HCT116 (cell line): Measurements from ENCODE around the gene ZNF503. TPM values are rescaled to one million over a fixed set of nuclear protein-coding genes. Genes with fewer than 3 reads are reported as not detected.

Source experiments
- ATAC-seq: fragments of 200-7000 bp; cut with Tn5 transposase; 2 replicates; pipeline ENCODE4 v1.9.1; 2020; ENCODE audit warnings: mild to moderate bottlenecking, moderate library complexity
- BruUV-seq: library from RNA; stranded (reverse); fragments of 400-500 nt; replicated peaks from 2 replicates; lab custom pipeline; 2021; lab: Mats Ljungman, UMichigan
- CTCF ChIA-PET: fragments of 300-600 bp; sonication (Branson Sonifier 250); formaldehyde crosslinking; loops from one replicate; lab custom pipeline; 2021; ENCODE audit warnings: antibody characterized with exemption; lab: Charles Lee
- POLR2A ChIA-PET: fragments of 300-600, 350-600 bp; sonication (Branson Sonifier 250); formaldehyde crosslinking; loops from one replicate; lab custom pipeline; 2021; ENCODE audit warnings: antibody characterized with exemption; lab: Charles Lee
- RAD21 ChIA-PET, 2 experiments: fragments of 300-600 bp; sonication (Branson Sonifier 250); formaldehyde crosslinking; loops; one replicate each; lab custom pipeline; 2023; ENCODE audit warnings: low total read pairs in 2 of 2; ENCODE audit not compliant: uncharacterized antibody in 2 of 2, unreplicated experiment in 2 of 2, low non-redundant PET in 1 of 2; lab: Charles Lee
- DNase-seq: peaks from one replicate; pipeline ENCODE4 v3.0.0-alpha.2; 2010; ENCODE audit warnings: low read depth, low spot score
- H2AFZ ChIP-seq: fragments of 200-600 bp; shearing (Covaris generic), sonication (generic); 2 replicates; pipeline ENCODE4 v1.6.1; 2017; ENCODE audit warnings: low read depth, mixed run types, mixed read lengths, antibody characterized with exemption, low read length; ENCODE audit not compliant: poor library complexity, severe bottlenecking
- H3K27ac ChIP-seq: 2 replicates; pipeline ENCODE4 v1.5.1; 2012; ENCODE audit warnings: low read depth, low read length
- H3K27me3 ChIP-seq: fragments of 200-600 bp; sonication (generic); 2 replicates; pipeline ENCODE4 v1.6.1; 2016; ENCODE audit warnings: mixed run types, low read length, mixed read lengths; ENCODE audit not compliant: insufficient read depth
- H3K36me3 ChIP-seq, 2 experiments: fragments of 200-500 bp in 1 of 2; fragments of 200-600 bp in 1 of 2; sonication (Bioruptor generic) in 1 of 2; sonication (generic) in 1 of 2; 2 replicates each; pipeline versions ENCODE4 v1.5.1 to v1.6.1; 2014 to 2016; ENCODE audit warnings: low read length in 2 of 2, inconsistent platforms in 1 of 2, mixed read lengths in 1 of 2, mixed run types in 1 of 2; ENCODE audit not compliant: insufficient read depth in 2 of 2, control insufficient read depth in 1 of 2
- H3K4me1 ChIP-seq, 2 experiments: fragments of 200-600 bp in 1 of 2; sonication (generic) in 1 of 2; 2 replicates each; pipeline versions ENCODE4 v1.5.1 to v1.6.1; 2012 to 2017; ENCODE audit warnings: low read length in 2 of 2, inconsistent platforms in 1 of 2, mild to moderate bottlenecking in 1 of 2, mixed read lengths in 1 of 2, mixed run types in 1 of 2, moderate library complexity in 1 of 2; ENCODE audit not compliant: insufficient read depth in 2 of 2, control insufficient read depth in 1 of 2
- H3K4me2 ChIP-seq: fragments of 200-600 bp; sonication (generic); 2 replicates; pipeline ENCODE4 v1.6.1; 2017; ENCODE audit warnings: mixed run types, low read length, mixed read lengths
- H3K4me3 ChIP-seq, 2 experiments: fragments of 200-600 bp in 1 of 2; sonication (generic) in 1 of 2; replicated peaks in 1 of 2; 2 replicates each; pipeline ENCODE4 v1.5.1; 2011 to 2016; ENCODE audit warnings: low read length in 2 of 2, control low read depth in 1 of 2, low read depth in 1 of 2, mild to moderate bottlenecking in 1 of 2, mixed read lengths in 1 of 2, mixed run types in 1 of 2
- H3K79me2 ChIP-seq: fragments of 200-600 bp; sonication (generic); 2 replicates; pipeline ENCODE4 v1.6.1; 2017; ENCODE audit warnings: mild to moderate bottlenecking, mixed run types, low read length, moderate library complexity, mixed read lengths; ENCODE audit not compliant: insufficient read depth
- H3K9ac ChIP-seq: fragments of 200-600 bp; sonication (generic); 2 replicates; pipeline ENCODE4 v1.6.1; 2016; ENCODE audit warnings: low read length, mixed read lengths
- H3K9me2 ChIP-seq: fragments of 200-600 bp; sonication (generic), shearing (Covaris generic); 2 replicates; pipeline ENCODE4 v1.6.1; 2017; ENCODE audit warnings: mixed run types, mild to moderate bottlenecking, moderate library complexity; ENCODE audit not compliant: insufficient read depth
- H3K9me3 ChIP-seq, 2 experiments: fragments of 200-500 bp in 1 of 2; fragments of 200-600 bp in 1 of 2; sonication (Bioruptor generic) in 1 of 2; sonication (generic) in 1 of 2; 2 replicates each; pipeline ENCODE4 v1.6.1; 2014 to 2017; ENCODE audit warnings: low read length in 2 of 2, mixed read lengths in 2 of 2, inconsistent platforms in 1 of 2, low read depth in 1 of 2, mild to moderate bottlenecking in 1 of 2, mixed run types in 1 of 2, moderate library complexity in 1 of 2; ENCODE audit not compliant: control insufficient read depth in 1 of 2, insufficient read depth in 1 of 2
- H4K20me1 ChIP-seq: fragments of 200-600 bp; sonication (generic), shearing (Covaris generic); 2 replicates; pipeline ENCODE4 v1.6.1; 2017; ENCODE audit warnings: mixed run types, mild to moderate bottlenecking, moderate library complexity; ENCODE audit not compliant: insufficient read depth
- CEBPB ChIP-seq: IDR thresholded peaks from 2 replicates; pipeline ENCODE4 v1.6.1; 2012; ENCODE audit warnings: low read depth
- POLR2AphosphoS5 ChIP-seq: IDR thresholded peaks from 2 replicates; pipeline ENCODE4 v1.6.1; 2011; ENCODE audit warnings: mild to moderate bottlenecking, low read depth, low read length, moderate library complexity
- RAD21 ChIP-seq: IDR thresholded peaks from 2 replicates; pipeline ENCODE4 v1.6.1; 2012; ENCODE audit warnings: low read depth, mild to moderate bottlenecking
- SP1 ChIP-seq: IDR thresholded peaks from 2 replicates; pipeline ENCODE4 v1.6.1; 2012; ENCODE audit warnings: low read depth
- TCF7L2 ChIP-seq: IDR thresholded peaks from 2 replicates; pipeline ENCODE4 v1.7.0; 2011; ENCODE audit warnings: borderline replicate concordance, inconsistent platforms; ENCODE audit not compliant: insufficient read depth, insufficient read length; ENCODE audit errors: extremely low read depth
- ZNF274 ChIP-seq: fragments of 200-500 bp; sonication (Bioruptor generic); IDR thresholded peaks from 2 replicates; pipeline ENCODE4 v1.6.1; 2014; ENCODE audit warnings: mild to moderate bottlenecking, low read depth, low read length, inconsistent platforms
- intact Hi-C: fragments of 100-400 bp; cut with micrococcal nuclease; formaldehyde crosslinking; loops from 2 replicates; pipeline ENCODE4 v1.10.0; 2022
- total RNA-seq: library from RNA; stranded (reverse); gene quantifications from one replicate; pipeline ENCODE4 v1.2.1, GENCODE V29; 2021; ENCODE audit not compliant: unreplicated experiment
- TF ChIP-seq, protein P1 (sequence below): IDR thresholded peaks from 2 replicates; pipeline ENCODE4 v1.6.1; 2012
- TF ChIP-seq, protein P2 (sequence below): IDR thresholded peaks from 2 replicates; pipeline ENCODE4 v1.6.1; 2011; ENCODE audit warnings: mild to moderate bottlenecking, low read length, moderate library complexity; ENCODE audit not compliant: insufficient replicate concordance; ENCODE audit errors: extremely low read depth

The ZNF503 gene
- total RNA-seq, 1 experiment from 2014 or later = 30.4 TPM

DNA sequence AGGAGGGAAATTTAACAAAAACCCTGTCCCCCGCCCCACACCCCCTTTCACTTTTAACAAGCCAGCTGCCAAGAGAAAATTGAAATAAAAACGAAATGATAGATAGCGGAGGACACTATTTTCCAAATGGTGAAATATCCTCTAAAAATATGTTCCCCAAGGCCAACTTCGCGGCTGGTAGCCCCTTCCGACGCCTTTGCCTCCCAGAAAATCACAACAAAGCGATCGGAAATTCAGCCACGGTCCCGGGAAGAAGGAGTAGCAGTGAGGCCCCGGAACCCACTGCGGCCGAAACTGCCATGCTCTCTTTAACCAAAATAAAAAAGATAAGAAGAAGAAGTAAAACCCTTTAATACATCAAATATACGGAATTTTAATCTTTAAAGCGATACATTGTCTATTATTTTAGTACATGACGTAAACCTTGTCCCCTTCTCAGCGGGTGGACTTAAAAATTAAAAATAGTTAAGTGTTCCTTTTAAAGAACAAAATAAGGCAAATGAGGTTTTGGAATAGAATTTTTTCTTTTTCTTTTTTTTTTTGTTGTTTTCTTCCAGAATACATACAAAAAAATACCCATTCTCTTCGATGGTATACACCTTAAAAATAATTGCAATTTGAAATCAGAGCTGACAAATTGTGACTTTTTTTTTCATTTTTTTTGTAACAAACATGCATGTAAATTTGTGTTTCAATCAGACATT lies 3.9 kb downstream of the ZNF503 start:
- no peak for TF ChIP-seq POLR2AphosphoS5
- TF ChIP-seq, protein P1, sequence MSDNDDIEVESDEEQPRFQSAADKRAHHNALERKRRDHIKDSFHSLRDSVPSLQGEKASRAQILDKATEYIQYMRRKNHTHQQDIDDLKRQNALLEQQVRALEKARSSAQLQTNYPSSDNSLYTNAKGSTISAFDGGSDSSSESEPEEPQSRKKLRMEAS = no peak
- TF ChIP-seq SP1 = no peak
- no peak for TF ChIP-seq TCF7L2
- TF ChIP-seq, protein P2, sequence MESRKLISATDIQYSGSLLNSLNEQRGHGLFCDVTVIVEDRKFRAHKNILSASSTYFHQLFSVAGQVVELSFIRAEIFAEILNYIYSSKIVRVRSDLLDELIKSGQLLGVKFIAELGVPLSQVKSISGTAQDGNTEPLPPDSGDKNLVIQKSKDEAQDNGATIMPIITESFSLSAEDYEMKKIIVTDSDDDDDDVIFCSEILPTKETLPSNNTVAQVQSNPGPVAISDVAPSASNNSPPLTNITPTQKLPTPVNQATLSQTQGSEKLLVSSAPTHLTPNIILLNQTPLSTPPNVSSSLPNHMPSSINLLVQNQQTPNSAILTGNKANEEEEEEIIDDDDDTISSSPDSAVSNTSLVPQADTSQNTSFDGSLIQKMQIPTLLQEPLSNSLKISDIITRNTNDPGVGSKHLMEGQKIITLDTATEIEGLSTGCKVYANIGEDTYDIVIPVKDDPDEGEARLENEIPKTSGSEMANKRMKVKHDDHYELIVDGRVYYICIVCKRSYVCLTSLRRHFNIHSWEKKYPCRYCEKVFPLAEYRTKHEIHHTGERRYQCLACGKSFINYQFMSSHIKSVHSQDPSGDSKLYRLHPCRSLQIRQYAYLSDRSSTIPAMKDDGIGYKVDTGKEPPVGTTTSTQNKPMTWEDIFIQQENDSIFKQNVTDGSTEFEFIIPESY = no peak
- TF ChIP-seq RAD21 = no peak
- TF ChIP-seq CEBPB = no peak
- TF ChIP-seq ZNF274 = no peak
- Histone ChIP-seq H3K4me1 (peaks cover 15 to 41% of the 10 kb centered on the region in 2 experiments; a peak in 3 of 4 replicates), H4K20me1 (no peaks in the 10 kb centered on the region), H3K9ac (peak overlapping the region; percentile 92), H2AFZ (no peak overlapping the region), H3K9me2 (no peaks in the 10 kb centered on the region), H3K27me3 (no peaks in the 10 kb centered on the region), H3K4me2 (peak overlapping the region; percentile 100), H3K4me3 (peak overlapping the region; percentile 71 to 81), H3K9me3 (no peaks in the 10 kb centered on the region), H3K36me3 (peaks cover 0 to 12% of the 10 kb centered on the region in 2 experiments; a peak in 2 of 4 replicates), H3K79me2 (peaks cover 51% of the 10 kb centered on the region), H3K27ac (peak overlapping the region; percentile 97)
- ChIA-PET RAD21 (no interaction called here), CTCF (interaction anchor here (0.8 to 2.8 kb wide), 4 partner anchors 689 to 906 kb away, joined by 3 to 15 read pairs (median 8); no protein-coding TSS in a partner anchor), POLR2A (no interaction called here)
- BruUV-seq = TSS peak; percentile 43
- intact Hi-C loops = loop anchor here (1.0 to 2.0 kb wide), 3 partner anchors 690 to 1149 kb away; no protein-coding TSS in a partner anchor
- ATAC-seq = no peak
- DNase-seq = no peak
